GM10266 (cell line): ENCODE data around the gene ADAMTS3.
A peak's percentile ranks its signal among the peaks of the same experiment; 100 is the strongest.

Experiments used
- DNase-seq: peaks from one replicate; pipeline ENCODE4 v3.0.0; 2012; ENCODE audit errors: extremely low spot score
- TF ChIP-seq, protein P1 (sequence below): IDR thresholded peaks from 2 replicates; pipeline ENCODE4 v1.5.1; 2012; ENCODE audit warnings: mild to moderate bottlenecking, low read depth; ENCODE audit not compliant: control insufficient read depth, insufficient read depth; ENCODE audit errors: missing control alignments

ADAMTS3 gene

DNA sequence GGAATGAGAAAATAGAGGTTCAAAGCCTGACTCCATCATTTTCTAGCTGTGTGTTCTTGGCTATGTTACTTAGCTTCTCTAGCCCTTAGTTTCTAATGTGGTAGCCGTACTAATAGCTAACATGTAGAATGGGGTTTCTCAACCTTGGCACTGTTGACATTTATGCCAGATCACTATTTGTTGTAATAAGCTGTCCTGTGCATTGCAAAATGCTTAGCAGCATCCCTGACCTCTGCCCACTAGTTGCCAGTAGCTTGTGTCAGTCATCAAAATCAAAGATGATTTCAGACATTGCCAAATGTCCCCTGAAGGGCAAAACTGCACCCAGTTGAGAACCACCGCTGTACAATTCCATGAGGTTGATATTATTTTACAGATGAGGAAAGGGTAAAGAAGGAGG, 18.3 kb upstream of the ADAMTS3 start:
- TF ChIP-seq, protein P1, sequence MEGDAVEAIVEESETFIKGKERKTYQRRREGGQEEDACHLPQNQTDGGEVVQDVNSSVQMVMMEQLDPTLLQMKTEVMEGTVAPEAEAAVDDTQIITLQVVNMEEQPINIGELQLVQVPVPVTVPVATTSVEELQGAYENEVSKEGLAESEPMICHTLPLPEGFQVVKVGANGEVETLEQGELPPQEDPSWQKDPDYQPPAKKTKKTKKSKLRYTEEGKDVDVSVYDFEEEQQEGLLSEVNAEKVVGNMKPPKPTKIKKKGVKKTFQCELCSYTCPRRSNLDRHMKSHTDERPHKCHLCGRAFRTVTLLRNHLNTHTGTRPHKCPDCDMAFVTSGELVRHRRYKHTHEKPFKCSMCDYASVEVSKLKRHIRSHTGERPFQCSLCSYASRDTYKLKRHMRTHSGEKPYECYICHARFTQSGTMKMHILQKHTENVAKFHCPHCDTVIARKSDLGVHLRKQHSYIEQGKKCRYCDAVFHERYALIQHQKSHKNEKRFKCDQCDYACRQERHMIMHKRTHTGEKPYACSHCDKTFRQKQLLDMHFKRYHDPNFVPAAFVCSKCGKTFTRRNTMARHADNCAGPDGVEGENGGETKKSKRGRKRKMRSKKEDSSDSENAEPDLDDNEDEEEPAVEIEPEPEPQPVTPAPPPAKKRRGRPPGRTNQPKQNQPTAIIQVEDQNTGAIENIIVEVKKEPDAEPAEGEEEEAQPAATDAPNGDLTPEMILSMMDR, result no peak
- no peak for DNase-seq

DNA sequence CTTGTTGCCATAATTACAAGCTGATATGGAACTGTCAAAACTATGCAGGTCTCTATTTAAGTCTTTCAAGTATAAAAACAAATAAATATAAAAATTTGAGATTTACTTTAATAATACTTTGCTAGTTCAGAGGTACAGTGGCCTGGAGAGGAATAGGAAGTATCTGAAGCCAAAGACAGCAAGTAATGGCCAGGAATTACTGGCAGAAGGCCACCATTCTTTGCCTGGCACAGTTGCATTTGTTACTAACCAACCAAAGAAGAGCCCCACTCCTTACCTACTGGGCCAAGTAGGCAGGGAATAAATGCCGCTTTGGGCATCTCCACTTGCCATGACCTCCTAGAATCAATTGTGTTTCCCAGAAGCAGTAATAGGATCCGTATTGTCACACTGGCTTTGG, 13.8 kb upstream of the ADAMTS3 start:
- TF ChIP-seq, protein P1, result no peak
- DNase-seq, result no peak

DNA sequence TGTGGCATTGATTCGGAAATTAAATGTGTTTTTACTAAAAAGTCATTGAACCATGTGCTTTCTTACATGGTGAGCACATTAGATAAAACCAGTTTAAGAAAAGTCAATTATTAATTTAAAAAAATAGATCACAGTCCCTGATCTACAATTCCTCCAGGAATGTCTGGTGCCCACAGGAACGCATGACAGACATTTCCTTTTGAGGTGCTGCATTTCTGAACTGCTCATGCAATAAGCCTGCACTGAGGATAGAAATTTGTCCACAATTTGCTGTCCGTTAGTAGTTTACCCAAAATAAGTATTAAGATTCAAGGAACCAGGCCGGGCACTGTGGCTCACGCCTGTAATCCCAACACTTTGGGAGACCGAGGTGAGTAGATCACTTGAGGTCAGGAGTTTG, 8.2 kb upstream of the ADAMTS3 start:
- TF ChIP-seq, protein P1, result no peak
- DNase-seq, result no peak

DNA sequence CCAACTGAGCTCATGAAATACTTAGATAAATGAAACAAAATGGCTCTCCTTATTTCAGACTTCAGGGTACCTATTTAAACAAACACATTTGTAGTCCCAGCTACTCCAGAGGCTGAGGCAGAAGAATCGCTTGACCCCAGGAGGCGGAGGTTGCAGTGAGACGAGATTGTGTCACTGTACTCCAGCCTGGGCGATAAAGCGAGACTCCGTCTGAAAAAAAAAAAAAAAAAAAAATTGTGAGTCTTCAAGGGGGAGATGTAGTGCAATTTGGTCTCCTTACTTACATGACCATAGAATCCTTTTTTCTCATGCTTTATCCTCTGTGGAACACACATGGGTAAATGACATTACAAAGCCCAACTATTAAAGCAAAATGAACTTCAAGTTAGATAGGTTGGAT, 2.3 kb upstream of the ADAMTS3 start:
- TF ChIP-seq, protein P1, result no peak
- DNase-seq, result no peak

DNA sequence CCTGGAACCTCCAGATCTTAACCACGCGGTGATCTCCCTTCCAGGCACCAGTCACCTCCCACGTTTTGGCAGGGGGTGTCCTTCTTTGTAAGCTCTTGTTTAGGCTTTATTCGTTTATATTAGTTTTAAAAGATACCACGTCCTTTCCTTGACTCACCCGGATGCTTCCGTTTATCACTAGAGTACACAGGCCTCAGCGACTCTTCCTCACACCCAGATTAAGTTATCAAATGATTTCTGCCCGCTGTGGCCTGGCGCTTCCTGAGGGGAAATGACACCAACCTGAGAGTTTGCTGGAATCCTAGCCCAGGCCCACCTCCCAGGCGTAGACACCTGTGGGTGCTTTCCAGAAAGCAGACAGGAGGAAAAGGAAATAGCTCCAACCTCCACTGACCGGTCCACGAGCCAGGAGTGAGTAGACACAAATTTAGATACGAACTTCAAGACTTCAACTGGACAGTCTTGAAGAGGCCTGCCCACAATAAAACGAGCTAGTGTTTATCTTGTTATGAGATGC, 756 bp upstream of the ADAMTS3 start:
- no peak for DNase-seq

DNA sequence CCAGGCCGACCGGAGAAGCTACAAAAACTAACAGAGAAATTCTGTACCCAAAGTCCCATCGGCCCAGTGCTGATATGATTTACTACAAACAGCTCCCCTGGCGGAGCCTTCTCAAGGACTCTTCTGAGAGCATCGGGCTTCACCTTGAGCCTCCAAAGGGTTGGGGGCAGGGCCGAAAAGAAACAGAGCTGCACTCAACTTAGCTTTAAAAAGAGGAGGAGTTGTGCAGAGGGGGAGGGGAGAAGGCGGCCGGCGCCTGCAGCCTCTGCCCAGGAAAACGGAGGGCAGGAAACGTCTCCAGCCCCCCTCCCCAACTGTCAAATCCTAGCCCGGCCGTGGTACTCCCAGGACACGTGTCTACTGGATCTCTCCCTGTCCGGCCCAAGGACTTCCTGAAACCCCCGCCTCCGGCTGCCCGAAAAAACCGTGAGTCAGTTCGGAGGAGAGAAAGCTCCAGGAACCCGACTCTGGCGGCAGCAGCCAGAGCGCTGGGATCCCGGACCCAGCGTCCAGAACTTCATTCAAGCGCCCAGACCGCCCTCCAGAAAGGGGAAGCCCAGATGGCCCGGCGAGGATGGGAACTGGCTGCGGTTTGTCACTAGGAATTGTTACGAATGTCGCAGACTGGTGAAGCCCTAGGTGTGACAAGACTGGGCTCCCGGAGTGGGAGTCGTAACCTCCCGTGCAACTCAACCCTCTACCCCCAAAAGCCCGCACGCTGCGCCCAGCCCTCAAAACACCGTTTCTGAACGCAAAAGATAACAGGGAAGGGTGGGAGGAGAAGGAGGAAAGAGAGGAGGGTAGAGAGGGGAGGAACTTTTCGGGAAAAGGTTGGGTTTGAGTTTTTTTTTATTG, 973 bp downstream of the ADAMTS3 start:
- peak; percentile 18 for DNase-seq

More for the DNA sequence above, 756 bp upstream of the ADAMTS3 start:
- TF ChIP-seq, protein P1, result no peak

DNA sequence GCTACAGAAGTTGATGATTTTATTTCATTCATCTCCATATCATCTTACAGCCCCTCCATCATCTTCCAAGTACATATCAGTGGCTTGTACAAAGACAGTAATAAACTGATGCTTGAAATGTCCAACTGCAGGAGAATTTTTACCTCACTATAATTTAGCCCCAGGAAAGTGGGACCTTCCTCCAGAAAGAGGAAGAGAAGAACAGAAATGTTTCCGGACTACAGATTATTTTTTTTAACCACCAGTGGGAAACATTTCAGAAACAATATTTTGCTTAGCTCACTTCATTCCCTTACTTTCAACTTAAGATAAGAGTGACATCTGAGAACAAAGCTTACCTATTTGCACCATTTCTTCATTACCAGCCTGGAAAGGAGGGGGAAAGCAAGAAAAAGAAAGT, 2.0 kb downstream of the ADAMTS3 start:
- DNase-seq, result no peak
- TF ChIP-seq, protein P1, result no peak

More for the DNA sequence above, 973 bp downstream of the ADAMTS3 start:
- TF ChIP-seq, protein P1, result no peak
